ENCODE results near the gene CLDN15. TPM values are rescaled to one million over a fixed set of nuclear protein-coding genes. Genes with fewer than 3 reads are reported as not detected.

The CLDN15 gene
- total RNA-seq, 1 donor from 2014 or later = 8.6 TPM

DNA sequence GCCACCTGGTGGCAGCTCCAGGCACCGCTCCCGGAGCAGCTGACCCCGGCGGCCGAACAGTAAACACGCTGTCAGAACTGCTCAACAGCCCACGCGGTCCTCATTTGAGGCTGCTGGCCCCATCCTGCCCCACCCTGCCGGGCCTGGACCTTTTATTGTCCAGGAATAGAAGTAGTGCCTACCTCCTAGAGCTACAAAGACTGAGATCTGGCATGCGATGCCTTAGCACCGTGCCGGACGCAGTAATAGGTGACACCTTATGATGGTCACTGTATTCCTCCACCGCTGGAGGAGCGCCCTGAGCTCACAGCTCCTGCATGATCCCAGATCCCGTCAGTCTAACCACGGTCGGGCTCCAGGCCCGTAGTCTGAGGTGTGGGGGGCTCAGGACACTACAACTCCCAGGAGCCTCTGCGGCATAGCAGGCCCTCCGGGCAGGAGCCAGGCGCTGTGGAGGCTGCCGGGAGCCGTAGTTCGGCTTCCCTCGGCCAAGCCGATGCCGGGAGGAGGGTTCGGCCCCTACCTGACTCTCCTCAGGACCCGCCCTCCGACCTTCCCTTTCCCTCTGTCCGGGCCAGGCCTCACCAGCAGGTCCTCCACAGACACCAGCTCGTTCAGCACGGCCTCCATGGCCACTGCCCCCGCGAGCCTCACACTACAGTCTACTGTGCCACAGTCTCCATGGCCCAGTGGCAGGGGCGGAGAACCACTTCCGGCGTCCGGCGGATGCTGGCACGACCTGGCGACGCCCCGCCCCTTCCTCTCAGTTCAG, 7.0 kb upstream of the CLDN15 start, which contains the start of gene FIS1:
Gene FIS1, minus strand, starts transcription at position 707 of the 772 bp plus-strand sequence. Its CDS starts 77 bp downstream, at position 630.
- ATAC-seq (peak; percentile 94), DNase-seq (ENCODE audit: low spot score) (peak; percentile 94)

DNA sequence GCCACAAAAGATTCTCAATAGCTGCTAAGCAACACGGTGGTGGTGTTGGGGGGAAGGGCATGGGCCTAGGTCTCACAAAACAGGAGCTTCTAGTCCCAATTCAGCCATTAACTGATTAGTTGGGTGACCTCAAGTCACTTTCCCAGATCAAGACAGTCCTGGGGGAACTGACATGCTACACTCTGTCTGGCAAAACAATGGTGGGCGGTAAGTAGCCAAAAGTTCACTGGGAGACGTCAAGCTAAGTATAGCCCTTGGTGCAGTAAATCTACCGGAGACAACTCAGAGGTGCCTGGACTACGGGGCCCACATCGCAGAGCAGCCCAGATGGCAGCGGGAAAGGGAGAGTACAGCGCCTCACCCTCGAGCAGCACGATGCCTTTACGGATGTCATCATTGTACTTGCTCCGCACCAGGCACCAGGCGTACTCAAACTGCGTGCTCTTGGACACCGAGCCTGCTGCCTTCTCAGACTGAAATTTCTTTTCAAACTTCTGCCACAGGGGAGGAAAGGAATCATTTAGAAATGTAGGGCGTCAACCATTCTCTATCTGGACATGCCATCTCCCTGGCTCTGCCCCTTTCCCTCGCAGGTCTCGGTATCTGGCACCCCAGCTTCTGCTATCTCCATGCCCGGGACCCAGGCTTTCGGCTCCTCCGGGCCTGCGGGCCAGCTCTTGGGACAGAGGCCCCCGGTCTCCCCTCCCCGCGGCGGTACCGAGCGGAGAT, 6.2 kb upstream of the CLDN15 start:
- DNase-seq (ENCODE audit: low spot score) = no peak
- ATAC-seq = peak; percentile 6

DNA sequence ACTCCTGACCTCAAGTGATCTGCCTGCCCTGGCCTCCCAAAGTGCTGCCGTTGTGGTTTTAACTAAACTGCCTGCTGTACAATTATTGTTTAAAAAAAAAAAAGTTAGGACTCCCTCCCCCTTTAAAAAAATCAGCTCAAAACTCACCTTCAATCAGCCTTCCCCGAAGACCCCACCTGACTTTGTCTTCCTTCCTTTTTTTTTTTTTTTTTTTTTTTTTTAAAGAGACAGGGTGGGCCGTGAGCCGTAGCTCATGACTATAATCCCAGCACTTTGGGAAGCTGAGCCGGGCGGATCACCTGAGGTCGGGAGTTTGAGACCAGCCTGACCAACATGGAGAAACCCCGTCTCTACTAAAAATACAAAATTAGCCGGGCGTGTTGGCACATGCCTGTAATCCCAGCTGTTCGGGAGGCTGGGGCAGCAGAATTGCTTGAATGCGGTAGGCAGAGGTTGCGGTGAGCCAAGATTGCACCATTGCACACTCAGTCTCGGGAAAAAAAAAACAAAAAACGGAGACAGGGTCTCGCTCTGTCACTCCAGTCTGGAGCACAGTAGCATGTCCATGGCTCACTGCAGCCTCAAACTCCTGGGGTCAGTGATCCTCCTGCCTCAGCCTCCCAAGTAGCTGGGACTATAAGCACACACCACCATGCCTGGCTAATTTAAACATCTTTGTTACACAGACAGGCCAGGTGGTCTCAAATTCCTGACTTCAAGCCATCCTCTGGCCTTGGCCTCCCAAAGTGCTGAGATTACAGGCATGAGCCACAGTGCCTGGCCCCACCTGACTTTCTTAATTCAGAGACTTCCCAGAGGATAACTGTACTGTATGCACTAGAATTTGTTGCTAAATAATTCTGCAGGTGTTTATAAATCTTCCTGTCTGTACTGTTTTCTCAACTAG, 4.1 kb upstream of the CLDN15 start:
- DNase-seq (ENCODE audit: low spot score) = no peak
- no peak for ATAC-seq

DNA sequence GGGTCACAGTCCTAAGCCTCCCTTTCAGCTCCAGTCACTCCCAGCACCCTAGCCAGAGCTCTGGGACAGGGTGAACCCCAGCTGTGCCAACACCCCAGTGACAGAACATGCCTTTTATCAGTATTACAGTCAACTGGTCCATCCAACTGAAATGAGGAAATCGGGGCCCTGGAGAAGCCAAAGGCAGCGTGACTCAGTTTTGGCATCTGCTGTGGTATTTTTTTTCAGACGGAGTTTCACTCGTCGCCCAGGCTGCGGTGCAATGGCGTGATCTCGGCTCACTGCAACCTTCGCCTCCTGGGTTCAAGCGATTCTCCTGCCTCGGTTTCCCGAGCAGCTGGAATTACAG, 3.4 kb upstream of the CLDN15 start:
- ATAC-seq (no peak), DNase-seq (ENCODE audit: low spot score) (no peak)

- DNase-seq (ENCODE audit: low spot score) = no peak
These were observed 2.8 kb upstream of the CLDN15 start for GRCh38 chr7:101240226-101241014.

GRCh38 chr7:101239951-101240220, 2.3 kb upstream of the CLDN15 start:
- ATAC-seq = no peak
- DNase-seq (ENCODE audit: low spot score) = no peak

More at GRCh38 chr7:101240226-101241014, 2.8 kb upstream of the CLDN15 start:
- ATAC-seq = no peak

DNA sequence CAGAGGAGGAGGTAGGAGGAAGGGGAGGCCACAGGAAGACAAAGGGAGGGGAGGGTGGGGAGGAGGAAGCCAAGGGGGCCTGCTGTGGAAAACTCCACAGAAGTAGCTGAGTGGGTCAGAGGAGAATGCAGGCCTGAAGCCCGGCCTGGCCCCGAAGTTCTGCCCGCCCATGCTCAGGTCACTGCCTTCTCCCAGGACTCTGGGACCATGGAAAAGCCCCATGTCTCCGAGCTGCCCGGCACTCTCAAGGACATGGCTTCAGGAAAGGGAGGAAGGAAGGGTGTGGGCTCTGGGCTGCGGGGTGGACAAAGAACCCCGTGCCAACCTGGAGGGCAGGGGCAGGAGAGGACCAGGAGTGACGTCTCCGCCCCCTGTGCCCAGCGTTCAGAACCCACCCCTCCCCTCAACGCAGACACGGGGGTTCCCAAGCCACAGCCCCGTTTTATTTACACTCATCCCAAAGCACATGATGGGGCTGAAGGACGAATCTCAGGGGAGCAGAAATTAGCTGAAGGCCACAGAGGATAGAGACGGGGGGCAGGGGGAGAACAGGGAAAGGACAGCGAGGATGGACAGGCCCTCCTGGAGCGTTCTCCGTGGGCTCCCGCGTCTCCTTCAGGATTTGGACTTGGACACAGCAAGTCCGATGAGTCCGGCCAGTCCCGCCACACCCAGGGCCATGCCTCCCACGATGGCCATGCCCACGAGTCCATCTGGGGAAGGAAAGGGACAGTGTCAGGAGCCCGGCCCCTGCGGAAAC, 1.8 kb upstream of the CLDN15 start:
- ATAC-seq = no peak
- no peak for DNase-seq (ENCODE audit: low spot score)

DNA sequence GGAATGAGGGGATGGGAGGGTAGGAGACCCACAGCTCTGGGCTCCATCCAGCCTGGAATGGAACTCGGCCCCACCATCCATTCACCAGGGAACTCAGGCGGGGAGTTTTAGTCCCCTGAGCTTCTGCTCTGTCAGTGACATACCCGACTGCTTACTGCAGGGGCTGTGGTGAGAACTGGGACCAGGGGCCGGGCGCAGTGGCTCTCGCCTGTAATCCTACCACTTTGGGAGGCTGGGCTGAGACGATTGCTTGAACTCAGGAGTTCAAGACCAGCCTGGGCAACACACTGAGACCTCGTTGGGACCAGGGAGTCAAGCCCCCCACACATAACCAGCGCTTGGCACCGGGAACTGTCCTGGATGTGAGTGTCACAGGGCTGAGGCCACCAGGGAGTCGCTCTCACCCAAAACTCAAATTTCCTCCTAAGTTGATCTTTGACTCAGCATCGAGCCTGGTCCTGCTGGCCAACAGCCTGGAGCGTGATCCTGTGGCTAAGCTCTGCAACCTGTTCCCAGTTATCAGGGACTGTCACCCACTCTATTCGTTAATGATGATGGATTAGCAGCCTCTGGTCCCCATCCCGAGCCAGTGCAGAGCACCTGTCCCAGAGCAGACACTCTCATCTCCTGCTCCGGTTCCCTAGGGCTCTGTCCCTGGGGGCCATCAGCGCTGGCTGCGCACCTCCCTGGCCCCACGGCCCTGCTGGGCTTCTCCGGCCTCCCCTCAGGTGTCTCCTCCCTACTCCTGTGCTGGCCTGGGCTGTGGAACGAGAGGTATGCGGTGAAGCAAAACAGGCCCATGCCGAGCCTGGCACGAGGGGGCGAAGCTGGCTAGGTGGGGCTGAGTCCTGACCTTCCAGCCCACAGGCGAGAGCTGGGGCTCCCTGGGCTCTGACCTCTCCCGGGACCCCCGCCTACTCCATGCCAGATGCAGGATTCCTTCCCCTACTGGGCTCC, 902 bp upstream of the CLDN15 start:
- DNase-seq (ENCODE audit: low spot score) (no peak), ATAC-seq (peak; percentile 68)

- ATAC-seq = no peak
- DNase-seq (ENCODE audit: low spot score) = no peak
These were observed 1.2 kb downstream of the CLDN15 start for GRCh38 chr7:101236292-101236835.

DNA sequence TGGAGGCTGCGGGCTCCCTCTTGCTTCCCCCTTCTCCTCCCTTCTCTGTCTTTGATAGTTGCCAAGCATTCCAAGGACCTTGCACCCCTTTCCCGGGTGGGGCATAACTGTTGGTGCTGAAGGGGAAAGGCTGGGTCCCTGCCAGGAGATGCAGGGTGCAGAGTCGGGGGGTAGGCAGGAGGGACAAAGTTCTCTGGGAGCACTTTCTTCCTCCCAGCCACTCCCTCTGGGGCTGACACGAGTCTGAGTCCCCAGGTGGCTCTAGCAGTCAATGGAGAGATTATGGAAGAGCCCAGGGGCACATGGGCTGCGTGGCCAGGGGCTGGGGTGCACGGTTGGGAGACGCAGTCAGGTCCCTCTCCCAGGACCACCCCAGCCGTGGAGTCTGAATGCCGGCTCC, 2.1 kb downstream of the CLDN15 start:
- no peak for DNase-seq (ENCODE audit: low spot score)
- no peak for ATAC-seq

DNA sequence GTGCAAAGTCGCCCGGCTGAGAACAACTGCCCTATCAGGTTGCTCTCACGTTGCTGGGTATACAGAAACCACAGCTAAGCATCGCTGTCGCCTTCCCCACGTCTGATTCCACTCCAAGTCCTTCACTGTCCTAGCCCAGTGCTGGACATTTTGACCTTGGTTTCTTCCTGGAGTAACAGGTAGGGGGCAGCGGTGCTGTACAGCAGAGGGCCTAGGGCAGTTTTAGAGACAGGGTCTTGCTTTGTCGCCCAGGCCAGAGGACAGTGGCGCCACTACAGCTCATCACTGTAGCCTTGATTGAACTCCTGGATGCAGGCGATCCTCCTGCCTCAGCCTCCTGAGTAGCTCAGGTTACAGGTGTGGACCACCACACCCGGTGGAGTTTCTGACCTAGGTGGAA, 2.6 kb downstream of the CLDN15 start:
- no peak for ATAC-seq

DNA sequence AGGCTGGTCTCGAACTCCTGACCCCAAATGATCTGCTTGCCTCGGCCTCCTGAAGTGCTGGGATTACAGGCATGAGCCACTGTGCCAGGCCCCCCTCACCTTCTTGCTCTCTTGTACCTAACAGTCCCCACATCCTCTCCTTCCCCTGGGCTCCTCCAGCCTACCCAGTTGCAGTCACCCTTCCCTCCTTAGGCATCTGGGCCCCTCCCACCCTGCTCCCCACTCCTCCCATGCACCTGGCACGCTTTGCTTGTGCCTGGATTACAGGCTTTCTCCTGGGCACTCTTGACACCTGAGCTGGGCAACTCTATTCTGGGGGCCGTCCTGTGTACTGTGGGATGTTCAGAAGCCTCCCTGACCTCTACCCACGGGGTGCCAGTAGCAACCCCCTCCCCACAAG, 3.0 kb downstream of the CLDN15 start:
- ATAC-seq (no peak), DNase-seq (ENCODE audit: low spot score) (no peak)

More for the DNA sequence above, 2.6 kb downstream of the CLDN15 start:
- DNase-seq (ENCODE audit: low spot score) = no peak

- ATAC-seq (no peak), DNase-seq (ENCODE audit: low spot score) (no peak)
These were observed 3.6 kb downstream of the CLDN15 start for GRCh38 chr7:101233907-101234547.

DNA sequence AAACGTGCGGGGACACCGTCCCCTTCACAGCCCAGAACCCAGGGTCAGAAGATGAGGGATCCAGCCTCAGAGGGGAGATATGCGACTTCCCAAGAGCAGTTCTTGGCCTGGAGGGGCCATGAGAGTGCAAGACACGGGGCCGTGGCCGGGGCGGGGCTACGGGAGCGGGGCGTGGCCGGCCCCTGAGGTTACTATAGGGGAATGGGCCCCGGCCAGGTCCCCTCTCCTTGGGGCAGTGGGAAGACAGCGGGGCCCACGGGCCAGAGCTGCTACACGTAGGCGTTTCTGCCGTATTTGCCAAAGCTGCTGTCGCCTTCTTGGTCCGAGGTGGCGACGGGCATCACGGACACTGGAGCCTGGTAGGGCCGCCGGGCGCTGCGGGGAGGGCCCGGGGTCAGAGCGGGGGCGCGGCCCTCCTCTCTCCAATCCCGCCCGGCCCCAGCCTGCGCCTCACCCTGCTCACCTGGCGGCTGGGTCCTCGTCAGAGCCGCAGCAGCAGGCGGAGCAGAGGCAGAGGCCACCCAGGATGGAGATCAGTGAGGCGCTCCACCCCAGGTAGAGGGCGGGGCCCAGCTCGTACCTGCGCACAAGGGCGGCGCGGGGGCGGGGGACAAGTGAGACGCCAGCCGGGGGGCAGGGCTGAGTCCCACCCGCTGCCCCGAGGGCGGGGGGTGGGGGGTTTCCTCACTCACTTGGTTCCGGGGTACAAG, 5.3 kb downstream of the CLDN15 start:
- ATAC-seq = peak; percentile 71
- DNase-seq (ENCODE audit: low spot score) = peak; percentile 69

- DNase-seq (ENCODE audit: low spot score) (peak; percentile 68), ATAC-seq (peak; percentile 72)
These were observed 6.0 kb downstream of the CLDN15 start for GRCh38 chr7:101231644-101232043.

- DNase-seq (ENCODE audit: low spot score) (no peak), ATAC-seq (no peak)
These were observed 10.9 kb downstream of the CLDN15 start for GRCh38 chr7:101226721-101227120.

DNA sequence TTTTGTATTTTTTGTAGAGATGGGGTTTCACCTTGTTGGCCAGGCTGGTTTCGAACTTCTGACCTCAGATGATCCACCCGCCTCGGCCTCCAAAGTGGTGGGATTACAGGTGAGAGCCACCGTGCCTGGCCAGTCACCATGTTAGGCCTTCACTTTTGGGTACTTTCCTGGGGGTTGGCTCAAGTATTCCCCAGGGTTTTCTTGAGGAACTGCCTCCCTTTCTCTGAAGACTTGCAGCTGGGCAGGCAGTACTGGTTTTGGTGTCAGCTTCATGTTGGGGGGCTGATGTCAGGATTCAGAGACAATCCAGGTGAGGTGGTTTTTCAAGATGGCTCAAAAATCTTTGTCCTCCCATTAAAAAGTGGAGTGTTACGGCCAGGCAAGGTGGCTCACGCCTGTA, 12.0 kb downstream of the CLDN15 start:
- ATAC-seq = no peak
- DNase-seq (ENCODE audit: low spot score) = no peak

Data from left lobe of liver (tissue), 2 donors.